SK-N-DZ (cell line): Measurements from ENCODE around the gene INPP5E.

Experiments used
- DNase-seq: peaks from one replicate; pipeline ENCODE4 v3.0.0-alpha.2; 2015; ENCODE audit warnings: low spot score

INPP5E gene

GRCh38 chr9:136448655-136449054 is 9.0 kb upstream of the INPP5E start:
- no peak for DNase-seq

DNA sequence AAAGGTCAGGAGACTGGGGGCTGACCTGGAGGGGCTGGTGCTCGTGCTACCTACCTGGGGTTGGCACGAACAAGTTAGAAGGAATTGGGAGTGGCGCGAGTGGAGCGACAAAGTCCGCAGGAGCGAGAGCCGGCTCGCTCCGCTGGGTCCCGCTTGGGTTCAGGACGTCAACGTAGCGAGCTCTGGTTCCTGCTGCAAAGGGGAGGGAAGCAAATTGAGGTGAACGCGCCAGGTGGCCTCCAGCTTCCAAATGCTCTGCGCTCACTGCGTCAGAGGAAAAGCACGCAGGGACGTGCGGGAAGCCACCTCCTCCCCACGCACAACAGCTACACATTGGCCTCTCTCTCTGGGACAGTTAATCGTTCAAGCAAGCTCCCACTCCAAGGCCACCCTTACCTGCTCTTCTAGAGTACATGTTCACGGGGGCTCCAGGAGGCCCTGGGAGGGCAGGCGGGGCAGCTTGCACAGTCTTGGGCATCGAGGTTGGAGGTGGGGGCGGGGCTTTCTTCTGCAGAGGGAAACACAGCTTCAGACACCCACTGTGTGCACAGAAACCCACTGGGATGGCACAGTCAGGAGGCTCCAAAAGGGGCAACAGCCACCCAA is 7.6 kb upstream of the INPP5E start:
- no peak for DNase-seq

DNA sequence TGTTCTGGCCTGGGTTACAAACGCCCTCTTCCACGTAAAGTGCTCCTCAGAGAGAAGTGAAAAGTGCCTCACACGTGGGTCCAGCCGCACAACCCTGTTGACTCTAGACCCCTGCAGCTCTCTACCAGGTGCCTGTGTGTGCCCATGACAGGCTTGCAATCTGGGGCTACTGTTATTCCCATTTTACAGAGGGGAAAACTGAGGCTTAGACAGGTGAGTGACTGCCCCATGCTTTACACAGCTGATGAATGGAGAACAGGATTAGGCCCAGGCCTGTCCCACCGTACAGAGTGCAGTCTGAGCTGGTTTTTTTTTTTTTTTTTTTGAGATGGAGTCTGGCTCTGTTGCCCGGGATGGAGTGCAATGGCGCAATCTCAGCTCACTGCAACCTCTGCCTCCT is 6.2 kb upstream of the INPP5E start:
- no peak for DNase-seq

DNA sequence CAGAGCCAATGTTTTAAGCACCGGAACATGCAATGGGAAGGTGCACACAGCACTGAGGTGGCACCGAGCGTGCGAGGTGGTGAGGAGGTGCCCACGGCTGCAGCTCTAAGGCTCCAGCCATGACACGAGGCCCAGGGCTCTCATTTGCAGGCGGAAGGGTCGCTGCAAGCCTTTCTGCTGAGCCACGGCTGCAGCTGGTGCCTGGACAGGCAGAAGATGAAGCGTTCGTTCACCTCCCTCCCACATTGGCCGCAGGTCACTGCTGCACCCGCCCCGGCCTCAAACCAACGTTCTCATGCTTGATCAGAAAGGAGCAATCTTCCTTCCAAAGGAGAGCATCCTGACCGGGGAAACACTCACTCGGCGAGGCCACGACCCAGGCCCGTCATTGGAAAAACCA is 4.5 kb upstream of the INPP5E start:
- no peak for DNase-seq

- DNase-seq: no peak
Measured at GRCh38 chr9:136443687-136444086, 4.0 kb upstream of the INPP5E start.

DNA sequence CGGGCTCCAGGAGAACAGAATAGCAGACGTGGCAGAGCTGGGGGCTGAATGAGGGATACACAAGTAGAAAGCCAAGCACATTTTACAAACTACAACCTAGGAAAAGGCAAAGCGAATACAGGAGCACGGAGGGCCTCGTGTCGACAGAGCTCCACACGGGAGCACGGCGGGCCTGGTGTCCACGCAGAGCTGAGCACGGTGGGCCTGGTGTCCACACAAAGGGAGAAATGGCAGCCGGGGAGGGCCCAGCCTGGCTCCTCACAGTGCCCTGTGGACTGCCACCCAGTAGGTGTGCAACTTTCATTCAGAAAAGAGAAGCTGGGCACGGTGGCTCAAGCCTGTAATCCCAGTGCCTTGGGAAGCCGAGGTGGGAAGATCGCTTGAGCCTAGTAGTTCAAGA is 3.4 kb upstream of the INPP5E start:
- DNase-seq: no peak

DNA sequence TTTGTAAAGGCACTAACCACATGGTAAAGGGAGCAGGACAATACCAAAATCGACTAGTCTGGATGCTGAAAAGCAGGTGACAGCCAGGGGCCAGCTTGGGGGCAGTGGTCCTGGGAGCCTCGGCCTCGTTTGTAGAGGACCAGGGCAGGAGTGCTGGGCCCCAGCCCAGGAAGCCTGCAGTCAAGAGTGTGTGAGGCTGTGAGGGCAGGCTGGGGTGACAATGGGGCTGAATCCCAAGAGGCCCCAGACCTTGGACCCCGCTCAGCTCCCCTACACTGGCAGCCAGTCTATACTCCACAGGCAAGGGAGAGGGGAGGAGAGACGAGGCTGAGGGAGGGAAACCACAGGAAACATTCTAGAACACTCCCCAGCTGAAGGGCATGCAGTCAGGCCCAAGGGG is 2.6 kb upstream of the INPP5E start:
- DNase-seq: no peak

- DNase-seq: no peak
Measured at GRCh38 chr9:136441681-136442245, 2.1 kb upstream of the INPP5E start.

- no peak for DNase-seq
Measured at GRCh38 chr9:136441191-136441680, 1.6 kb upstream of the INPP5E start.

DNA sequence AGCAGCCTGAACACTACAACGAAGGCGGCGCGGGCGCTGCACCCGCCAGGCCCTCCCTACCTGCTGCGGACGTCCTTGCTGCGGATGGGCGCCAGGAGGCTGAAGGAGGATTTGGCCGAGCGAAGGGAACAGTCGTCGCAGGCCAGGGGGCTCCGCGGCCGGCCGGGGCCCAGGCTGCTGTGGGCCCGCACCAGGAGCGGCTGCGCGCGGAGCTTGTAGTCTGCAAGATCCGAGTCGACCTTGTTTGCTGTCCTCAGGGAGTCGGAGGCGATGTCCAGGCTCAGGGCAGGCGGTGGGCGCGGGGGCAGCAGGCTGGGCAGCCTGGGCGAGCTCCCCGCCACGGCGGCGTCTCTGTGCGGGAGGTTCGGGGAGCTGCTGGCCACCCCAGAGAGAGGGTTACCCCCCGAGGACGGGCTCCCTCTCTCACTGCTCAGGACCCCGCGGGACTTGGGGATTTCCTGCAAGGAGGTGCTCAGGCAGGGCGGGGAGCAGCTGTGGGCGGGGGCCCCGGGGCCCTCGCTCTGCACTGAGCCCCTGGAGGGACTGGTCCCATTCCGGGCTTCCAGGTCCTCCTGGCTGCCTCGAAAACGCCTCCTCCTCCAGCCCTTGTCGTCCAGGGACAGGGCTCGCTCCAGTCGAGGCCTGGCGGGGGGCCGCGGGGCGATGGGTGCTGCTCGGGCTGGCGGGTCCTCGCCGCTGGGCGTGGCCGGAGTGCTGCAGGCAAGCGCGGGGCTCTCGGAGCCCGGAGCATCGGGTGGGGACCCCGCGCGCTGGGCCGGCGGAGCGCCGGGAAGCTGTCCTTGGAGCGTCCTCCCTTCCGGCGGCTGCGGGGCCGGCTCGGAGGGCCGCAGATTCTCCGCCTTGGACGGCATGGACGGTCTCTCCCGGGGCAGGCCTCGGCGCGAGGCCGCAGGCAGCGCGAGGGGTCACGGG is 831 bp downstream of the INPP5E start:
- DNase-seq: no peak

- no peak for DNase-seq
Measured at GRCh38 chr9:136437839-136438547, 1.7 kb downstream of the INPP5E start.

DNA sequence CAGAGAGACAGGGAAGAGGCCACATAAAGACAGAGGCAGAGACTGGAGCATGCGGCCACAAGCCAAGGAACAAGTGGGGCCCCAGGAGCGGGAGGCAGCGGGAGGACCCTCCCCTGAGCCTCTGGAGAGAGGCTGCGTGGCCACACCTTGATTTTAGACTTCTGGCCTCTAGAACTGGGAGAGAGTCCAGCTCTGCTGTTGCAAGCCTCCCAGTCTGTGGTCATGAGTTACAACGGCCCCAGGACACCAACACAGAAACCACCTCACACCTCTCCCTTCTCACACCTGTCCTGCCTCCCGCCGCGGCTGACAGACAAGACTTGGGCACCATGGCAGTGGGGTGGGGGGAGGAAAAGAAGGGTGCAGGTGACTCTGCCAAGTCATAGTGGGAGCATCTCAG is 2.2 kb downstream of the INPP5E start:
- no peak for DNase-seq

GRCh38 chr9:136436055-136436634 is 3.5 kb downstream of the INPP5E start:
- no peak for DNase-seq

DNA sequence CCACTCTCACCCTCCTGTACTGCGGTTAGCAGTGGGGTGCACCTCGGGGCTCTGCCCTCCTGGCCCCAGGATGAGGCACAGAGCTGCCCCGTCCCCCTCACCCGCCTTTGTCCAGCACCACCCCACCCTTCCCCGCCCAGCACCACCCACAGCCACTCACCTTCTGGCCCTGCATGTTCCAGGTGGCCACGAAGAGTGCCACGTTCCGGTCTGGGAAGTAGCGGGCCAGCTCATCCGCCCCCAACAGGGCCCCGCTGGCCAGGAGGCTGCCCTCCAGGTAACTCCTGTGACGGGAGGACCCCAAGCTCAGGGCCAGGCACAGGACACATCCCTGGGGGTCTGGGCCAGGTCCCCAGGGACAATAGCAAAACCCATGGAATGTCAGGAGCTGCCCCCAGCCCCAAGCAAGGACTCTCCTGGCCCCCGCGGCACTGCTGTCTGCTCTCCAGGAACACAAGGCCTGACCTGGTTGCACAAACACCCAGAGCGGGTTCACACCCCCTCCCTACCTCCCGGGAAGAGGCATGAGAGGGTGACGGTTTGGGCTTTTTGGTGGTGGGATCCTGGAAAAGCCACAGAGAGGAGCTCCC is 5.0 kb downstream of the INPP5E start:
- DNase-seq: no peak

DNA sequence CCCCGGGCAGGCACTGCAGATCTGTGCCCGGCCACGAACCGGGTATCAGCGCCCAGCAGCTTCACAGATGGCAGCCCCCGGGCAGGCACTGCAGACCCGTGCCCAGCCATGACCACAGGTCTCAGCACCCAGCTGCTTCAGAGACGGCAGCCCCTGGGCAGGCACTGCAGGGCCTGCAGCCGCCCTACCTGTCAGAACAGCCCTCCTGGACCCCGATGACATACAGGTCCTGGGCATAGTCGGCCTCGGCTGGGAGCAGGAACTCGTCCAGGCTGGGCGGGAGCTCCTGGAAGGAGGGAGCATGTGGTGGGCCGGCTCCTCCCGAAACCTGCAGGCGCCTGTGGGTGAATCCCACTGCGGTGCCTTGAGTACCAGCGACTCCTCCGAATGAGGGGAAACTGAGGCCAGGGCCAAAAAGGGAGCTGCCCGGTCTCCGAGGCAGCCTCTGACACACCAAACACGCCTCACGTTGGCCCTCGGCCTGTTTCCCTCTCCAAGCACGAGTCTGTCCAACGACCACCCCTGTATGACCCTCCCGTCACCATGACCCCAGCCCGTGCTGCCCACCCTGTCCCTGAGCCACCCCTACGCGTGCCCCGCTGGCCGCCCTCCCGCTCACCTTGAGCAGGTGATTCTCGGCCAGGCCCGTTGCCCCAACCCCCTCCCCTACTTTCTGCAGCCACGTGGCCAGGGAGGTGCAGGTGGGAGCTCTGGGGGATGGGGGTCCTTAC is 5.6 kb downstream of the INPP5E start:
- DNase-seq: no peak

DNA sequence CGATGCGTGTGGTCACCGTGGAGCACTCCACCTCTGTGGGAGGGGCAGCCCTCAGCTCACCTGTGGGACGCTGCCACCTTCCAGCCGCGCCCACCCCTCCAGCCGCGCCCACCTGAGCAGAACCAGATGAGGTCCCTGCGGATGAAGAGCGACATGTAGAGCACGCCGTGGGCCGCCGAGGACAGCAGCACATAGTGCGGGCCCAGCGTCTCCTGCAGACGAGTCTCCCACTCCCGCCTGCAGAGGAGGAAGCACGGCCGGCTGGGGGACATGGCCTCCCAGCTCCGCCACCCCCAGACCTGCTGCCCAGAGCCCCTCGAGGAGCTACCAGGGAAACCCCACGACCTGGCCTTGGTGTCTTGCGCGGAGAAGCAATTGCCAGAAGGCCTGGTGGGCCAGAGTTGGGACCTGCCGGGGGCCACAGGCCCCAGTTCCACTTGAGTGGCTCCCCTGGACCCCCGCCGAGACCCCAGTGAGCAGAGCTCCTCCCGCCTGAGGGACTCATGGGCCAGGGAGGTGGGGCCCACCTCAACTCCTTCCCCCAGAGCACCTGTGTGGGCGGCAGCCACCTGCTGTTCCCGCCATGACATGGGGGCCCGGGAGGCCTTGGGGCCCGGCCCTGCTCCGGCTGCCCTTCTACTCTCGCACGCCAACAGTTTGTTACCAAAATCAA is 6.5 kb downstream of the INPP5E start:
- DNase-seq: no peak

DNA sequence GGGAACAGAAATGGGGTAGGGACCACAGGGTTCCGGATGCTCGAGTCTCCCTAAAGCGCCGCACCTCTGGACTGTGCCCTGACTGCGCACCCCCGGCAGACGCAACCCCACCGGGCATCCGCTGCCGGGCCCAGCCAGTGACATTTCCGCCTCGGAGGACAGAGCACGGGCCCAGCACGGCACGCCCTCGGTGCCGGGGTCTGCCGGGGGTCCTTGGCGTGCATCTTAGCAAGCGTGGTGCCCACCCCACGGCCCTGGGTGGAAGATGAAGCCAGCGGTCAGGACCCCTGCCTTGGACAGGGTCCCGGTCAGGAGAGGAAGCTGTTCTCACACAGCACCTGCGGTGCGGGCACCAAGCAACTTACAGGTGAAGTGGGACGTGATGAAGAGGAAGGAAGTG is 7.1 kb downstream of the INPP5E start:
- no peak for DNase-seq

GRCh38 chr9:136431782-136432350 is 7.8 kb downstream of the INPP5E start:
- no peak for DNase-seq

DNA sequence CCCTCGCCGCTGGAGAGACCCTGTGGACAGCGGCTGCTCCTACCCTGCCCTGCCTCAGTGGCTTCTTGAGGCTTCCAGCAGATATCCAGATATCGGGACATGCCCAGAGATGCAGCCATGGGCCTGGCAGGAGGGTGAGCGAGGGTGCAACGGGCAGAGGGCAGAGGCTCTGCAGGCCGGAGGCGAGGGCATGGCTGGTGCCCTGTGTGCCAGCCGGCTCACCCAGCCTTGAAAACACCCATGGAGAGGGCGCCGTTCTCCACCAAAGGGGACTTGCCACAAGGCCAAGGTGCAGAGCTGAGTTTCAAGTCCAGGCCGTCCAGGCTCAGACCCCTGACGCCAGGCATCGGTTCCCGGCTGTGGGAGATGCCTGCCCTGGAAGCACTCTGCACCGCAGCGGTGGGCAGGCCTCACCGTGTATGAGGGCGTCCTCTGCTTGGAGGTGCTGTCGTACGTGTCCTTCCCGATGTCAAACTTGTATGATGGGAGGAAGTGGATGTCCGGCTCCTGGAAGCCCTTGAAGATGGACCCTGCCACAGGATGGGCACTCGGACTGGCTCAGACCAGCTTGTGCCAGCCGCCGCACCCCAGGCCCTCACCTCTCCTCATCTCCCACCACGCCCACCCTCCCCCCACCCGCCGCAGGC is 8.9 kb downstream of the INPP5E start:
- no peak for DNase-seq
